AG10803 (cell line): Measurements from ENCODE around the gene FHAD1.

Experiments
- DNase-seq: peaks from one replicate; pipeline ENCODE4 v3.0.0; 2010; ENCODE audit warnings: low read depth
- H3K4me3 ChIP-seq: 2 replicates; pipeline ENCODE4 v1.5.1; 2011; ENCODE audit warnings: mild to moderate bottlenecking, low read length, control low read depth
- TF ChIP-seq, protein P1 (sequence below): conservative IDR thresholded peaks from 2 replicates; pipeline ENCODE4 v1.5.1; 2011; ENCODE audit warnings: mild to moderate bottlenecking, low read length, control low read depth, inconsistent platforms

FHAD1 gene

DNA sequence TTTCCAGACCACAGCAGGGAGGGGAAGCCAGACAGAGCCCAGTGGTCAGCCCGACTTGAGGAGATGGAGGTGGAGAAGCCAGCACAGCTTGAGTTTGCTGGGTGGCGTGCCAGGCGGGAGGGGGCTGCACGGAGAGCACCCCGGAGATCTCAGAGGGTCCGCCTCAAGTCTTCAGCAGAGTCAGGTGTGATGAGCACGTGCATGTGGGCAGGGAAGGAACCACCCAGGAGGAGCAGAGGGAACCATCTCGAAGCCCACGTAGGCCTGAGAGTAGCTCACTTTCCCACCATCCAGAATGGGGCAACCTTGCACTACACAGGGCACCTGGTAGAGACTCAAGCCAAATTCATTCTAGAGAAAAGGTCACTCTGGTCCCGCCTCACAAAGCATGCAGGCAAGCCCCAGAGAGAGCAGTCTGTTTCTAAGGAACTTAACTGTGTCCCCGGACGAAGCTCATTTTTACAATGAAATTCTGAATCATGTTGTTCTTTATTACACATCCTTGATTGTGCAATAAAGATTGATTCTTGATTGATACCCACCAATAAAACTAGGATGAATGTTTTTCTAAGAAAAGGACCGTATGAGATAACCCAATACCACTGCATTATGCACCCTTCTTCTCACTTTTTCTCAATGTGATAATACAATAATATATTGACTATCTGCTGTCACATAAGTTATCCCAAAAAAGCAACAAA is 64.2 kb downstream of the FHAD1 start:
- TF ChIP-seq, protein P1, sequence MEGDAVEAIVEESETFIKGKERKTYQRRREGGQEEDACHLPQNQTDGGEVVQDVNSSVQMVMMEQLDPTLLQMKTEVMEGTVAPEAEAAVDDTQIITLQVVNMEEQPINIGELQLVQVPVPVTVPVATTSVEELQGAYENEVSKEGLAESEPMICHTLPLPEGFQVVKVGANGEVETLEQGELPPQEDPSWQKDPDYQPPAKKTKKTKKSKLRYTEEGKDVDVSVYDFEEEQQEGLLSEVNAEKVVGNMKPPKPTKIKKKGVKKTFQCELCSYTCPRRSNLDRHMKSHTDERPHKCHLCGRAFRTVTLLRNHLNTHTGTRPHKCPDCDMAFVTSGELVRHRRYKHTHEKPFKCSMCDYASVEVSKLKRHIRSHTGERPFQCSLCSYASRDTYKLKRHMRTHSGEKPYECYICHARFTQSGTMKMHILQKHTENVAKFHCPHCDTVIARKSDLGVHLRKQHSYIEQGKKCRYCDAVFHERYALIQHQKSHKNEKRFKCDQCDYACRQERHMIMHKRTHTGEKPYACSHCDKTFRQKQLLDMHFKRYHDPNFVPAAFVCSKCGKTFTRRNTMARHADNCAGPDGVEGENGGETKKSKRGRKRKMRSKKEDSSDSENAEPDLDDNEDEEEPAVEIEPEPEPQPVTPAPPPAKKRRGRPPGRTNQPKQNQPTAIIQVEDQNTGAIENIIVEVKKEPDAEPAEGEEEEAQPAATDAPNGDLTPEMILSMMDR: no peak
- DNase-seq: no peak
- H3K4me3 ChIP-seq: no peak overlapping the region

DNA sequence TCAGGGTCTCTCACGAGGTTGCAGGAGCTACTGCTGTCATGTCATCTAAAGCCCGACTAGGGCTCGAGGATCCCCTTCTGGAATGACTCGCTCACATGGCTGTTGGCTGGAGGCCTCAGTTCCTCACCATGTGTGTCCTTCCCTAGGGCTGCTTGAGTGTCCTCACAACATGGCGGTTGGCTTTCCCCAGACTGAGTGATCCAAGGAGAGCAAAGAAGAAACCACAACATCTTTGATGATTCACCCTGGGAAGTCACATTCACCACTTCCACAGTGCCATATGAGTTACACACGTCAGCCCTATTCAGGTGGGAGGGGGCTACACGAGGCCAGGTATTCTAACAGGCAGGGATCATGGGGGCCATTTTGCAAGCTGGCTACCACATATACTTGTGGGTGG is 64.9 kb downstream of the FHAD1 start:
- no peak for DNase-seq
- no peak overlapping the region for H3K4me3 ChIP-seq
- TF ChIP-seq, protein P1: no peak

DNA sequence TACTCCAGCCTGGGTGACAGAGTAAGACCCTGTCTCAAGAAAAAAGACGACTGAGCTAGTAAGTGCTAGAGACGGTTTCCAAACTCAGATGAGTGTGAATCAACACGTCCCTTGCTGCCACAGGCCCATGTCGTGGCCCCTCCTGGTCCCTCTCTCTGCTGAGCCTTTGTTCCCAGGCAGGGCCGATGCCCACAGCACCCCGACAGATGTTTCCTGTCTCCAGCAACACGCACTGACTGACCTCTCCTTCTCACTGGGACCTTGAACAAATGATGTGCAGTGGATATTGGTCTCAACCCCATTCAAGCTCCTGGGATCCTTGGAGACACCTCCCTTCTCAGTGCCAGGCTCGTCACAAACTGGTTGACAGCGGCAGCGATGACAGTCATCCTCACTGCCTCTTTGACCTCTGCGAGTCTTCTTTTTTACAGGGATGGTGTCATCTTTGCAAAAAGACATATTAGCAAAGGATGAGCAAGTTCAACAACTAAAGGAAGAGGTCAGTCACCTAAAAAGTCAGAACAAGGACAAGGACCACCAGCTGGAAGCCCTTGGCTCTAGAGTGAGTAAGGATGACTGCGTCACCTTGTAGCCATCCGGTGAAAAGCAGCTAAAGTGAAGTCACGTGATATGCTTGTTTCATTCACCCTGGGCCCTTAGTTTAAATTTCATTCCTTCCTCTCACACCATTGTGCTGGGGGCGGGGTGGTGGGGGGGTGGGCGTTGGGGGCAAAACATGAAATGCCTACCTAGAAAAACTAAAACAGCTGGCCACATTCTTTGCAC is 65.8 kb downstream of the FHAD1 start:
- DNase-seq: no peak
- TF ChIP-seq, protein P1: no peak
- no peak overlapping the region for H3K4me3 ChIP-seq

DNA sequence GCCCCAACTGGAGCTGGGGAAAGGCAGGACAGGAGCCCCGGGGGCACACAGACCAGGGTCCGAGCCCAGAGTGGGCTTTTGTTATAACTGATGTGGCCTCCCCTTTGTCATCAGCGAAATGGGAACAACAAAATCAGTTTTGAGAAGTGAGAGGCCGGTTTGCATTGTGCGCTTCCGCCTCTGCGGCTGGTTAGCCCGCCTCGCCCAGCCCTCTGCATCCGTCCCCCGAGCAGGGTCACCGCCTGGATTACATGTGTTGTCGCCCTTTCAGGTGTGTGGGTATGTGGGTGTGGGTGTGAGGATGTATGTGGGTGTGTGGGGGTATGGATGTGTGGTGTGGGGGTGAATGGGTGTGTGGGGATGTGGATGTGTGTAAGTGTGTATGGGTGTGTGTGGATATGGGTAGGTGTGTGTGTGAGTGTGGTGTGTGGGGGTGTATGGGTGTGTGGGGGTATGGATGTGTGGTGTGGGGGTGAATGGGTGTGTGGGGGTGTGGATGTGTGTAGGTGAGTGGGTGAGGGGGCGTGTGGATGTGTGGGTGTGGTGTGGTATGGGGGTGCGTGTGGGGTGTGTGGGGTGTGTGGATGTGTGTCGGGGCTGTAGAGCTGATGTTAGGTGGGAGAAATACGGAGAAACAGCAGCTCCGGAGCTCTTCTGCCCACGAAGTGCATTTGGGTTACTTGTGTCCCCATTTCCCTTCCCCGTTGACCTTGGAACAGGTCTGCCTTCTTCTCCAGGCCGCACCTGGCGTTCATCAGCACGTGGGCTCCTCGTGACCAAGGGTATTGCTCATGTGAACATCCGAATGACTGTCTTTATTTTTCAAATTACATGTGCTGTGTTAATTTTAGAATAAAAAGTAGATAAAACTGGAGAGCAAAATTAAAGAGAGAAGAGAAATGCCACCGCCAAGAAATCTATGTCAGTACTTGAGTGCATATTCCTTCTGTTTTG is 67.6 kb downstream of the FHAD1 start:
- TF ChIP-seq, protein P1: no peak
- no peak overlapping the region for H3K4me3 ChIP-seq
- DNase-seq: no peak

DNA sequence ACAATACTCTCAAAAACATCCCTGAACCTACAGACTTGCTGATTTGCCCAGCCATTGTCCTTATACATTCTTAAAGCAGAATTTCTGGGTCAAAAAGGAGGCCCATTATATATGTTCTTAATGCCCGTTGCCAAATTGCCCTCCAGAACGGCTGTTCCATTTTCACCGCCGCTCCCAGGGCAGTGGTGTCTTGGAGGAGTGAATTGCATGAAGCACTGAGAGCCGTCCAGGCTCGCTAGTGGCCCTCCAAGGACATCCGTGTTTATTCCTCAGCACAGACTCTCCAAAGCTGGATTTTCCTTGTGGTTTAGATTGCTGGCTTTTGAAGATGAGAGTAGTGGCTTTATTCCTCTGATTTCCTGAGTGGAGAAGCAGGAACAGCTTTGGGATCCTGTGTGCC is 68.8 kb downstream of the FHAD1 start:
- DNase-seq: no peak
- TF ChIP-seq, protein P1: no peak
- H3K4me3 ChIP-seq: no peak overlapping the region

DNA sequence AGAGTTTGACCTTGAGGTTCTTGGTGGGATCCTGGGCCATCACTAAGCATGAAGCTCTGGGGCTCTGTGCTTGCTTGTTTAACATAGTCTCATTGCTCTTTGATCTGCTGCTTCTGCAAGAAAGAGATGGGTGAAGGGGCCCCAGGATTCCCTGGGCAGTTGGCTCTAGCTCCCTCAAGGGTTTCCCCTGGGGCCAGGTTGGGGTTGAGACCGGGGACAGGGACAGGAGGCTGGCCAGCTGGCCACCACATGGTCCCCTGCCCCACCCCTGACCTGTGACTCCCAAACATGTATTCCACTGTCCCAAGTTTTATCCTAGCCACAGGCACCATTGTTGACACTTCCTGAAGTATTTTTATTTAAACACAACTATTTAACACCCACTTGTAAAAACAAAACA is 69.5 kb downstream of the FHAD1 start:
- TF ChIP-seq, protein P1: no peak
- no peak for DNase-seq
- H3K4me3 ChIP-seq: no peak overlapping the region
